HG02885 (cell line): ENCODE results near the gene FREY1.
"Not testable (repeated sequence)": the region's sequence is repeated elsewhere in the genome, so short reads cannot be mapped to it uniquely, and the experiment has no call there.

Experiments used
- ATAC-seq: cut with Tn5 transposase; IDR thresholded peaks from one replicate; pipeline ENCODE4 v1.9.1; 2021; ENCODE audit warnings: mild to moderate bottlenecking; ENCODE audit not compliant: unreplicated experiment, poor library complexity

FREY1 gene

DNA sequence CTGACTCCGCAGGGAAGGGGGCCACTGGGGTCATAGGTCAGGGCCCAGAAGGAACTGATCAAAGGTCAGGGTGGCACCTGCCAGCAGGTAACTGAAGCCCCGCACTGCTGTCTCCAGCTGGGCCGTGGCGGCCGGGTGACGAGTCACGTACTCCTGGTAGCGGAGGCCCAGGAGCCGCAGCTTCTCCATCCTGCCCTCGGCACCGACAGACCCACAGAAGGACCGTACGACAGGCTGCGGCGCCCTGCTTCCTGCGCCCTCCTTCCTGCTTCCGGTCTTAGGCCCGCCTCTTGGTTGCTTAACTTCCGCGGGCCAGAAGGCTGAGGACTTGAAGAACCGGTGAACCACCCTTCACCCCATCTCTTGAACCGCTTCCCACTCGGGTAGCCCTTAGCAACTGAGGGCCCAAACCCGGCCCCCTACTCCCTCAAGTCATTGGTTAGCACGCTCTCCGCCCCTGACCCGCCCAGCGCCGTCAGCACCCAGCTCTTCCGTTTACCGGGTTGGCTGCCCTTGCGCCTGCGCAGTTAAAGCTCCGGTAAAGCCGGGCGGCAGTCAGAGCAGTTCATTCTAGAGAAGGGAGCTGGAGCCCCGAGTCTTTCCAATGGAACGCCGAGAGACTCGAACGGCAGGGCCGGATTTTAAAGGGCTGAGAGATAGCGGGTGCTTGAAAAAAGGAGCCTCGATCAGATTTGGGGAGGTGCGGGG, 10.7 kb upstream of the FREY1 start, which contains the start of gene PEX16:
PEX16 (minus strand) TSS at position 255 of the 708 bp plus-strand sequence; CDS start at position 189, 66 bp downstream.
- ATAC-seq, result peak; percentile 89

DNA sequence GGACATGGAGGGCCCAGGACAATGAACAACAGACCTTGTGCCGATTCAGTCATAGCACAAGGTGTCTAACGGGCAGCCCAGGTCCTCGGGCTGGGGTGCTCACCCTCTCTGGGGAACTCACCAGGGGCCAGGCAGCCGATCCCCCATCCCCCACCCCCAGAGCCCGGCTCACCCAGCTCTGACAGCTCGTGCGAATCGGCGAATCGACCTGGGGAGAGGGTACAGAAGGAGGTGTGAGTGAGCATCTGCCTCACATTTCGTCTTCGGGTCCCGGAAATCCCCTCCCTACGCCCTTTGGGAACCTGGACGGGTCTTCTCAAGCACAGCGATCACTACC, 10.2 kb upstream of the FREY1 start:
- no peak for ATAC-seq

DNA sequence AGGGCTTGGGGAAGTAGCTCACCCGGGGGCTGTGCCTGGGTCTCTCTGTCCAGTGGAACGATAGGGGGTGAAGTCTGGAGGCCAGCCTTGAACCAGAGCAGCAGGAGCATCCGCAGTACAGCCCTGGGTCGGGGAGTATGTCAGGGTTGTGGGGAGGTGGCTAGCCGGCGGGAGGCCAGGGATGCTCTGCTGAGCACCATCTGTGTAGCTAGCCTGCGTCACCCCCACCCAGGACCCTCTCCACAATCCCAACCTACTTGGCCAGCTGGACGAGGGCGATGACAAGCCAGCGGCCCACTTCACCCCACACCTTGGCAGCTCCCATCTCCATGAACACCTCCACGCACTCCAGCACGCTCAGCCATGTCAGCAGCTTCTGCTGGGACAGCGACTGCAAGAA, 8.4 kb upstream of the FREY1 start:
- no peak for ATAC-seq

DNA sequence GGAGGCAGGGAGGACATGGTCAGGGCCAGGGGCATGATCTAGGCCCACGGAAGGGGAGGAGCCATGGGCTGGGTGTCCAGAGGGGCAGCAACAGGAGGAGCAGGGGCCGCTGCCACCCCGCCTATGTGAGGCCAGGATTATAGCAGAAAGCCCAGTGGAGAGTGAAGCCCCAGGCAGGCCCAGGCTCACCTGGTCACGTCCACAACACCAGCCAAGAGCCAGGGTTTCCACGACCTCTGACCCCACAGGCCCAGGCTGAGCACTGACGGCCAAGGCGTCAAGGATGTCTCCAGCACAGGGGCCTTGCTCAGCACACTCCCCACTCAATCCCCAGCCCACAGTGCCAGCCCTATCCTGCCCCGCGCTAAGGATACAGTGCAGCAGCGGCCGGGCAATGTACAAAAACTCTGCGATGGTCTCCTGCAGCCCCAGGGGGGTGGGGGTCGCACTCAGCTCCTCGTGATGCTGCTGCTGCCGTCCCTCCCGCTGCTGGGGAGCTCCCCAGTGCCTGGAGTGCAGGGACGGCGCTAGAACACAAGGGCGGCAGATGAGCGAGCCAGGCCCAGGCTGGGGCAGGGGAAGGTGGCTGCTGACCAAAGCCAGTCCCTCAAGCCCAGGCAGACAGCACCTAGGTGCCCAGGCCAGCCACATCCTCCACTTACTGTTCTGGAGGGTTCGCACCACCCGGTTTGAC, 7.0 kb upstream of the FREY1 start:
- ATAC-seq, result no peak

DNA sequence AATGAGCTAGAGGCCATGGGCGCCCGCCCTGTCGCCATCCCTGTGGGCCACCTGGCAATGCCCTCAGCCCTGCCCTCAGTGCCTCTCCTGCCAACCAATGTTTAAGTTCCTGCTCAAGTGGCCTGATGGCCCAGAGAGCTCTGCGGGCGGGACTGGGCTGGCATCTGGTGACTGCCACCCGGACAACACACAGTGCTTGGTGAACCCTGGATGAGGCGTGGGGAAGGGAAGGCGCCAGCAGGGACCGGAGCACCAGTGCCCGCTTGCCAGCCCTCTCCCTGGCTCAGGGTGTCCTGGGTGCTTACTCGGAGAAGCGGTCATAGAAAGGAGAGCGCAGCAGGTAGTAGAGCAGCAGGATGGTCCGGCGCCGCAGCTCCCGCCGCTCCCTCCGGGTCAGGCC, 6.4 kb upstream of the FREY1 start:
- no peak for ATAC-seq

DNA sequence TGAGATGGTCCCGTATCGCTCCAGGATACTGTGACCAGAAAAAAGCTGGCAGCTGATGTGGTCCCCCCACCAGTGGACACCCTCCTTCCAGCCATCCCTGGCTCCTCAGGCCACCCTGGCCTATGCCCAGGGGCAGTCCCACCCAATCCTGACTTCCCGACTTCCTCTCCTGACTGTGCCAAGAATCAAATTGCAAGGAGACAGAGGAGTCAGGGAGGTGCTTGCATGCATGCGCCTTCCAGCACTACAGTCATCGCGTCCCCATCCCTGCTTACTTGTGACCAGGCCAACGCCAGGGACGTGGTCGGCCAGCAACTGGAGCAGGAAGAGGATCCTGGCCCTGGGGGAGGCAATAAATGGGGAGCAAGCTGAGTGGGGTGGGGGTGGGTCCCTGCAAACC, 3.6 kb upstream of the FREY1 start:
- no peak for ATAC-seq

DNA sequence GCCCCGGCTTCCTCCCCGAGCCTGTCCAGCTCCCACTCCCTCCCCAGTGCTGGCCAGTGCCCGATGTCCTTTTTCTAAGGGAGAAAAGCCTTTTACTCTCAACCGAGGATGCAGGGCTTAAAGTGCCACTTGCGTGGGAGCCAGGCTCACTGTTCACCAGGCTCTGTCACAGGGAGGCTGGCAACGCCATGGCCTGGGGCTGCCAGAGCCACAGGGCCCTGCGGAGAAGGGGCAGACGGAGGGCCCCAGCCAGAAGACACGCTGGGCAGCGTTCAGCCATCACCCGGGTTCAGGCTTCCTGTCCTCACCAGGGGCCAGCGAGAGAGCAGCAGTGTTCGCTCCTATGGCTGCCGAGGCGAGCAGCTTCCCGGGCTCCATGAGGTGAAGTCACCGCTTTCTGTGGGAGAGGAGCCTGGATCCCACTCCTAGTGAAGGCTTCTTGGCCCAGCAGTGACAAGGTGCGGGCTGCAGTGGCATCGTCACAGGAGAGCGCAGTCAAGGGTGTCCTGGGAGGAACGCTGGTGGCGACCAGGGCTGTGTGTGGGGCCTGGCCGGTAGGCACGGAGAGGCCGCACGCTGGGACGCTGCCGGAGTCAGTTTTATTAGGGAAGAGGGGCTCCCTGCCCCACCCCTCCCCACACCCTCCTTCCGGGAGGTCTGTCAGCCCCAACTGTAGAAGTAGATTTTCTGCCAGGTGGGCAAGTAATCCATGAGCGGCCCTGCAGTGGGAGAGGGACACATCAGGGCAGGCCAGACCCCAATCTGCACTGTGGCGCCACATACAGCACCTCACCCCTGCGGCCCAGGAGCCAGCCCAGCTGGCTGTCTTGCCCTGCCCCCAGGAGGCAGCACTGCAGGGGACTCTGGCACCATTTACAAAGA, 2.8 kb upstream of the FREY1 start:
- ATAC-seq, result no peak

DNA sequence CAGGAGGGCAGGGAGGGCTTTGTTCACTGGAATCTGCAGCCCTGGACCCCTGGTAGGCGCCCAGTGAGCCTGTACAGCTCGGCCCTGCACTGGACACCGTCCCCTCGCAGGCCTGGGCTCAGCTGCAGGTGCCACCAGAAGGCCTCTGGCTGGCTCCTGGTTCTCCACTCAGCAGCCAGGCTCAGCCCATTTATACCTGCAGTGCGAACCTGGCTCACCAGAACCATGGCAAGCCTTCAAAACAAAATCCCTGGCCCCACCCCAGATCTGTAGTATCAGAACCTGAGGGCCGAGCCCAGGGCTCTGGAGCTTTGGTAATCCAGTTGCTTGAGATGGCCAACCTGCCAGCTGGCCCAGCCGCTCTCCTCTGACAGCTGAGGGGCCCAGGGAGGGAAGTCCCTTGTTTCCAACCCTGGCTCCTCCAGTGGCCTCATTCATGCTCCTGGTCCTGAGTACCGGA, 870 bp upstream of the FREY1 start:
- no peak for ATAC-seq

DNA sequence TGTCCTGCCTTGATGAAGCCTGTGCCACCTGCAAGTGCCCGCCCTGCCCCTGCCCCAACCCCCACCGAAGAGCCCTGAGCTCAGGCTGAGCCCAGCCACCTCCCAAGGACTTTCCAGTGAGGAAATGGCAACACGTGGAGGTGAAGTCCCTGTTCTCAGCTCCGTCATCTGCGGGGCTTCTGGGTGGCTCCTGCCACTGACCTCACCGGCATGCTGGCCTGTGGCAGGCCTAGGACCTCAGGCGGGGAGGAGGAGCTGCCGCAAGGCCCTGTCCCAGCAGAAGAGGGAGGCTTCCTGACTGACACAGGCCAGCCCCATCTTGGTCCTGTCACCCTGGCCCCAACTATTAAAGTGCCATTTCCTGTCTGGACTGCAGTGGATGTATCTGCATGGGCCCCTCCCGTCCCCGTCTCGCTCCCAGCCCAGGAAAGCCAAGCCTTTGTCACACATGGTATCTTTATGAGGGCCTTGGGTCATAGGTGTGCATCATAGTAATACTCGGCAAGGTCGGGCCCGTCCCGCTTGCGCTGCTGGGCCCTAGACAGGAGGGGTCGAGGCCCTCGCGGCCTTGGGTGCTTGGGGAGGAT, 882 bp downstream of the FREY1 start:
- ATAC-seq, result peak; percentile 52

DNA sequence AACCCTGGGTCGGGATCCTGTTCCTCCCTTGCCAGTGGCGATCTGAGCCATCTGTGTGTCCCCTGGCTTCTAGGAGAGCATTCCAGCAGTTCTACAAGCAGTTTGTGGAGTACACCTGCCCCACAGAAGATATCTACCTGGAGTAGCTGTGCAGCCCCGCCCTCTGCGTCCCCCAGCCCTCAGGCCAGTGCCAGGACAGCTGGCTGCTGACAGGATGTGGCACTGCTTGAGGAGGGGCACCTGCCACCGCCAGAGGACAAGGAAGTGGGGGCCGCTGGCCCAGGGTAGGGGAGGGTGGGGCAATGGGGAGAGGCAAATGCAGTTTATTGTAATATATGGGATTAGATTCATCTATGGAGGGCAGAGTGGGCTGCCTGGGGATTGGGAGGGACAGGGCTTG, 1.5 kb downstream of the FREY1 start:
- ATAC-seq, result not testable (repeated sequence)

DNA sequence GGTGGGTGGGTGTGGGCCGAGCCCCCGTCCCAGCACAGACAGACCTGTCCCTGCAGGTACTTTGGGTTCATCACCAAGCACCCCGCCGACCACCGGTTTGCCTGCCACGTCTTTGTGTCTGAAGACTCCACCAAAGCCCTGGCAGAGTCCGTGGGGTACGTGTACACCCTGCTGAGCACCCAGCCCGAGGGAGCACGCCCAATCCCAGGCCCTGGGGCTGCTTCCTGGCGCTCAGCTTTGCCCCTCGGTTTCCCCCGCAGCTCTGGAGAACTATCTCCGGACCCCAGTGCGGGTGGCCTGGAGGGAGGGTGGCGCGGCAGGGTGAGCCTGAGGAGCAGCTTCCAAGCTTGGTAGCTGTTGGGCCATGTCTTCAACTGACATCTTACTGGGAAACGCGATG, 2.0 kb downstream of the FREY1 start:
- ATAC-seq, result no peak

DNA sequence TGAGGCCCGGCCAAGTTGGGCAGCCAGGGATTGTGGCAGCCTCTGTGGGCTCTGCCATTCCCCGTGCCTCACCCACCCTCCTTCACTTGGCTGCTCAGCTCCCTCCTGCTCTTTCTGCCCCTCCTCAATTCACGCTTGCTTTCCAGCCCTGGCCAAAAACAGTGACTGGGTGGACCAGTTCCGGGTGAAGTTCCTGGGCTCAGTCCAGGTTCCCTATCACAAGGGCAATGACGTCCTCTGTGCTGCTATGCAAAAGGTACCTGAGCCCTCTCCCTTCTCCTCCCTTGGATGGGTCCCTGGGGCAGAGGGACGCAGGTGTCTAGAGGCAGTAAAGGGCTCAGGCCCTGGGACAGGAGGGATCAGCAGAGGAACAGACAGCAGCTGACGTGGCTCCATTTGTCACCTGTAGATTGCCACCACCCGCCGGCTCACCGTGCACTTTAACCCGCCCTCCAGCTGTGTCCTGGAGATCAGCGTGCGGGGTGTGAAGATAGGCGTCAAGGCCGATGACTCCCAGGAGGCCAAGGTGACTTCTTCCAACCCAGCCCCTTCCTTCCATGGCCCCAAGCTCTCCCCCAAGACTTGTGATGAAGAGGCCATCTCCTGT, 2.7 kb downstream of the FREY1 start:
- no peak for ATAC-seq

DNA sequence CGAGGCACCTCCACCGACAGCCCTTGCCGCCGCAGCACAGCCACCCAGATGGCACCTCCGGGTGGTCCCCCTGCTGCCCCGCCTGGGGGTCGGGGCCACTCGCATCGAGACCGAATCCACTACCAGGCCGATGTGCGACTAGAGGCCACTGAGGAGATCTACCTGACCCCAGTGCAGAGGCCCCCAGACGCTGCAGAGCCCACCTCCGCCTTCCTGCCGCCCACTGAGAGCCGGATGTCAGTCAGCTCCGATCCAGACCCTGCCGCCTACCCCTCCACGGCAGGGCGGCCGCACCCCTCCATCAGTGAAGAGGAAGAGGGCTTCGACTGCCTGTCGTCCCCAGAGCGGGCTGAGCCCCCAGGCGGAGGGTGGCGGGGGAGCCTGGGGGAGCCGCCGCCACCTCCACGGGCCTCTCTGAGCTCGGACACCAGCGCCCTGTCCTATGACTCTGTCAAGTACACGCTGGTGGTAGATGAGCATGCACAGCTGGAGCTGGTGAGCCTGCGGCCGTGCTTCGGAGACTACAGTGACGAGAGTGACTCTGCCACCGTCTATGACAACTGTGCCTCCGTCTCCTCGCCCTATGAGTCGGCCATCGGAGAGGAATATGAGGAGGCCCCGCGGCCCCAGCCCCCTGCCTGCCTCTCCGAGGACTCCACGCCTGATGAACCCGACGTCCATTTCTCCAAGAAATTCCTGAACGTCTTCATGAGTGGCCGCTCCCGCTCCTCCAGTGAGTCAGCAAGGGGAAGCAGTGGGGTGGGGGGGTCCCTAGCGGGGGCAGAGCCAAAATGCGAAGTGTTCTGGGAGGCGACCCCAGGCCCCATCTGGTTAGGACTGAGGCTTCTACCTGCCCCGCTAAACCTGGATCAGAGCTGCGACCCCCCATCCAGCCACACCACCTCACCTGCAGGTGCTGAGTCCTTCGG, 4.4 kb downstream of the FREY1 start:
- ATAC-seq, result no peak

DNA sequence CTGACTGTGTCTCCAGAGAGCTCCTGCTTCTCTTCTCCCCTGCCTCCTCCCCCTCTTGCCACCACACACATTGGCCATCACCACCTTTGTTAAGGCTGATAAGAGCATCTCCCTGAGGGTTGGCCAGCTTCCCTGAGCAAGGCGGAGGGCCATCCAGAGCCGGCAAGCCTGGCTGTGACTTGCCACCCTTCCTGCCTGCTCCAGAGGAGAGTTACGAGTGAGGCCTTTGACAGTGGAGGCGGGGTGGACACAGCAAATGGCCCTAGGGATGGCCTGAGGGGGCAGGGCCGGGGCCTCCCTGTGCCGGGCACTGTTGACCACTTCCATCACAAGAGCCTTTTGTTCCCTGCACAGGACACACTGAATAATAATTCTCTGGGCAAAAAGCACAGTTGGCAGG, 5.4 kb downstream of the FREY1 start:
- no peak for ATAC-seq

DNA sequence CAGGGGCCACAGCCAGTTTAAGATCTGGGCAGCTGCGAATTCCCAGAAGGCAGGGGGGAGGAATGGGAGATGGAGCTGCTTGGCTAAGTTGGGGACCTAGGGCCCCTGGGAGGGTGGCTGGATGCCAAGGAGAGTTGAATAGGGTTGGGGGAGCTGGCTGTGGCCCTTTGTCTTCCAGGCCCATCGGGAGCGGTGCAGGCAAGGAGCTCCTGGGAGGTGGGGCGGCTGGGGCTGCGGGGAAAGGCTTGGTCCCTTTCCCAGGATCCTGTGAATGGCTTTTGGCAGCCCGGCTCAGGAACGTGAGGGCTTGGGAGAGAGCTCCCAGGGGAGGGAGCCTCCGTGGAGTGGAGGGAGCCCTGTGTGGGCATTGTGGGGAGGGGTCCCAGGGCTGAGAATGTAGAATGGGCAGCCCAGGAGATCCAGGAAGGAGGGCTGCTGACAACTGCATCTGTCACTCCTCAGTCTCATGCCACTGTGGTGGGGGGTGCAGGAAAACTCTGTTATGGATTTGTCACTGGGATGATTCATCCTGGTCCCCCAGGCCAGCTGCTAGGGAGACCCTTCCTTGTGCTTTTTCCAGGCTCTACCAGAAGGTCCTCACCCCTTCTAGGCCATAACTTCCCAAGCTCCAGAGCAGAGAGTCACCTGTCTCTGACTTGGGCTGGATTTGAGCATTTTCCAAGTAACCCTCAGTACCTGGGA, 6.0 kb downstream of the FREY1 start:
- no peak for ATAC-seq

DNA sequence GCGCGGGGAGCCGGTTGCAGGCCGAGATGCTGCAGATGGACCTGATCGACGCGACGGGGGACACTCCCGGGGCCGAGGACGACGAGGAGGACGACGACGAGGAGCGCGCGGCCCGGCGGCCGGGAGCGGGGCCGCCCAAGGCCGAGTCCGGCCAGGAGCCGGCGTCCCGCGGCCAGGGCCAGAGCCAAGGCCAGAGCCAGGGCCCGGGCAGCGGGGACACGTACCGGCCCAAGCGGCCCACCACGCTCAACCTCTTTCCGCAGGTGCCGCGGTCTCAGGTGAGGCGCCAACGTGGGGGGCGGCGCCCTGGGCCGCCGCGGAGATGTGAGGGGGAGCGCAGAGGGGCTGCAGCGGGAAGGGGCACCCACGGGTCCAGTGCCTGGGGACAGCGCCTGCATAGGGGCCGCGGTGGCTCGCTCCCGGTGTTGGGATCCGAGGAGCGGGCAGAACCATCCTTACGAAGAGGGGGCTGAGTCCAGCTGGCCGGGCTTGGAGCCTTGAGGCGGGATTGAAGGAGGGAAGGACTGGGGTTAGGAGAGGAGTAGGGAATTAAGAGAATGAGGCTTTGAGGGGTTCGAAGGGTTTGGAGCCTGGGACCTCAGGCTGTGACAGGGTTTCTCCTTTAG, 6.8 kb downstream of the FREY1 start:
- ATAC-seq, result peak; percentile 12

DNA sequence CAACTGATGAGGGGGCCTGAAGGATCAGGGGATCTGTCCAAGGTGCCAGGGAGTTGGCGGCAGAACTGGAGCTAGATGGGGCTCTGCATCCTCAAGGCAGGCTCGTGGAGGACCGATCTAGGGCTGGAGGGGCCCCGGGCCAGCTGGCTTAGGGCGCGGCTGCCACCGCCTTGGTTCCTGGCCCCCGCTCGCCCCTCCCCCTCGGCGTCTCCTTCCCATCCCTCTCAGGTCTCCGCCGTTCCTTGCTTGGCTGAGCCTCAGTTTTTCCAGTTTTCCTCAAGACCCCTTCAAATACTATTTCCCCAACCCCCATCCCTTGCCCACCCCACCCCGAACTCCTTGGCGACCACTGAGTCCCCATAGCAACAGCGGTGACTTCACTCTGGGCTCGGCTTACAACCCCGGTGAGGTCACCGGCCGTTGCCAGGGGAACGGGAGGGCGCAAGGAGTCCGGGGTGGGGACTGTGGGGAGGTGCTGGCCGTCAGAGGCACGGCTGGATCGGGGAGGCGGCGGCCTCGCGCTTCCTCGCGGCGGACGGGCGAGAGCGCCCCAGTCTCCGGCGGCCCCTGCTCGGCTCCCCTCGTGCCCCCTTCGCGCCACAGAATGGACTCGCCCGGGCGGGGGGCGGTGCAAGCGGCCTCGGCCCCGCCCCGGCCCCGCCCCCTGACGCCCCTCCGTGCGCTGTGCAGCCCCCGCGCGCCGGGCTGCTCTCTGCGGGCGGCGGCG, 7.5 kb downstream of the FREY1 start:
- ATAC-seq, result peak; percentile 77

DNA sequence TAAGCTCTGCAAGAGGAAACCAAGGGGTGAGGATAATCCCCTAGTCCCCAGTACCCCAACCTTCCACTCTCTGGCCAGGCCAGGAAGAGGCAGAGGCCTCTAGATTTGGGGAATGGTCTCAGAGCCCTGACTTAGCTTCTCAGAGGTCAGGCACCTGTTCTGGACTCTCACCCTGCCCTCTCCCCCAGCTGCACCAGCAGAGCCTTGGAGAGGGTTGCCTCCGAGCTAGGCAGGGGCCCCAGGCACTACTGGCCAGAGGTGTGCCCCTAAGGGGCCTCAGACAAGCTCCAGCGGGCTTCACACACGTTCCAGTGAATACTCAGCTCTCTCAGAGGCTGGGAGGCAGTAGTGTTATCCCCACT, 8.0 kb downstream of the FREY1 start:
- ATAC-seq, result no peak
